DND-41 (cell line): ENCODE measurements around the gene DNAJC15.

ENCODE experiments used
- ATAC-seq: fragments of 200-7000 bp; cut with Tn5 transposase; 3 replicates; pipeline ENCODE4 v1.9.1; 2021; ENCODE audit warnings: low read depth; ENCODE audit not compliant: insufficient read depth
- DNase-seq: peaks from one replicate; pipeline ENCODE4 v3.0.0-alpha.2; 2020
- H2AFZ ChIP-seq: 2 replicates; pipeline ENCODE4 v1.6.0; 2012; ENCODE audit warnings: low read depth, low read length
- H3K27ac ChIP-seq: 2 replicates; pipeline ENCODE4 v1.5.1; 2012; ENCODE audit warnings: low read length, inconsistent platforms
- H3K27me3 ChIP-seq: fragments of 200-600 bp; sonication (generic); 2 replicates; pipeline ENCODE4 v1.6.0; 2012; ENCODE audit warnings: low read length, mild to moderate bottlenecking, inconsistent platforms; ENCODE audit not compliant: insufficient read depth, poor library complexity
- H3K36me3 ChIP-seq: 2 replicates; pipeline ENCODE4 v1.5.1; 2012; ENCODE audit warnings: low read length, inconsistent platforms; ENCODE audit not compliant: insufficient read depth
- H3K4me1 ChIP-seq: 2 replicates; pipeline ENCODE4 v1.5.1; 2012; ENCODE audit warnings: mild to moderate bottlenecking, low read length; ENCODE audit not compliant: insufficient read depth
- H3K4me2 ChIP-seq: 2 replicates; pipeline ENCODE4 v1.6.0; 2012; ENCODE audit warnings: mild to moderate bottlenecking, moderate library complexity, low read length, inconsistent platforms; ENCODE audit not compliant: insufficient read depth
- H3K4me3 ChIP-seq, 2 experiments: fragments of 200-600 bp in 1 of 2; shearing (Covaris generic) in 1 of 2; 2 replicates each; pipeline ENCODE4 v1.5.1; 2012 to 2016; ENCODE audit warnings: inconsistent platforms in 2 of 2, low read length in 2 of 2, mild to moderate bottlenecking in 2 of 2, low read depth in 1 of 2, moderate library complexity in 1 of 2
- H3K79me2 ChIP-seq: 2 replicates; pipeline ENCODE4 v1.6.0; 2012; ENCODE audit warnings: low read length, inconsistent platforms; ENCODE audit not compliant: insufficient read depth
- H3K9ac ChIP-seq: 2 replicates; pipeline ENCODE4 v1.6.0; 2012; ENCODE audit warnings: low read depth, mild to moderate bottlenecking, inconsistent platforms, low read length, moderate library complexity
- H3K9me3 ChIP-seq: 2 replicates; pipeline ENCODE4 v1.5.1; 2012; ENCODE audit warnings: low read length, moderate library complexity, mild to moderate bottlenecking, inconsistent platforms; ENCODE audit not compliant: insufficient read depth, severe bottlenecking
- H4K20me1 ChIP-seq: 2 replicates; pipeline ENCODE4 v1.6.0; 2012; ENCODE audit warnings: low read length; ENCODE audit not compliant: insufficient read depth
- CTCF ChIP-seq: IDR thresholded peaks from 2 replicates; pipeline ENCODE4 v1.5.1; 2012; ENCODE audit warnings: borderline replicate concordance, low read length, moderate library complexity, mild to moderate bottlenecking; ENCODE audit not compliant: poor library complexity, severe bottlenecking; ENCODE audit errors: extremely low read depth
- EZH2 ChIP-seq: IDR thresholded peaks from 3 replicates; pipeline ENCODE4 v1.6.1; 2012; ENCODE audit warnings: borderline replicate concordance, low read depth, mild to moderate bottlenecking, moderate library complexity, low read length, inconsistent platforms; ENCODE audit not compliant: severe bottlenecking

DNAJC15 gene

DNA sequence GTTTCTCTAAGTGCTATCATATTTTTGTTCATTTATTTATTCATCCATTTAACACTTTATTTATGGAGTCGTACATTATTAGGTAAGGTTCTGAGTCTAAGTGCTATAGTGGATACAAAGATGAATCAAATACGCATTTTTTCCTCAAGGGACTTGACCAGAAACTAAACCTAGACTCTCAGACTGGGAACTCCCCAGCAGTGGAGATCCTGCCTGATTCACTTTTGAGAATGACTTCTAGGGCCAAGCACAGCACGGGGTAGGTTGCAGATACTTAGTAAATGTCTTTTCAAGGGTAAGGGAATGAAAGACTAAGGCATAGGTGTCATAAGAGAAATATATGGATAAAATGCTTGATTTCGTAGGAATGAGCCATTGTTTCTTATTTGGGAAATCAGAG is 7.2 kb downstream of the DNAJC15 start:
- H4K20me1 ChIP-seq: no peaks in the 10 kb centered on the region
- H3K9me3 ChIP-seq: no peaks in the 10 kb centered on the region
- no peak for TF ChIP-seq EZH2
- no peak for TF ChIP-seq CTCF
- no peak overlapping the region for H3K9ac ChIP-seq
- no peaks in the 10 kb centered on the region for H3K36me3 ChIP-seq
- no peaks in the 10 kb centered on the region for H3K27me3 ChIP-seq
- no peak overlapping the region for H3K4me3 ChIP-seq
- H3K27ac ChIP-seq: no peak overlapping the region
- peaks cover 3% of the 10 kb centered on the region; the same call in 1 of the 2 replicates for H3K4me1 ChIP-seq
- H3K79me2 ChIP-seq: peaks cover 3% of the 10 kb centered on the region; the same call in 1 of the 2 replicates
- no peak for DNase-seq
- no peak for ATAC-seq
- no peak overlapping the region for H3K4me2 ChIP-seq
- H2AFZ ChIP-seq: no peak overlapping the region

GRCh38 chr13:43031881-43032280 is 8.5 kb downstream of the DNAJC15 start:
- Histone ChIP-seq H3K4me1 (no peaks in the 10 kb centered on the region), H4K20me1 (no peaks in the 10 kb centered on the region), H3K36me3 (no peaks in the 10 kb centered on the region), H2AFZ (no peak overlapping the region), H3K4me2 (no peak overlapping the region), H3K9me3 (no peaks in the 10 kb centered on the region), H3K4me3 (no peak overlapping the region), H3K79me2 (peaks cover 3% of the 10 kb centered on the region; the same call in 1 of the 2 replicates), H3K27ac (no peak overlapping the region), H3K27me3 (no peaks in the 10 kb centered on the region), H3K9ac (no peak overlapping the region)
- no peak for ATAC-seq
- TF ChIP-seq CTCF (no peak), EZH2 (no peak)
- DNase-seq: no peak

DNA sequence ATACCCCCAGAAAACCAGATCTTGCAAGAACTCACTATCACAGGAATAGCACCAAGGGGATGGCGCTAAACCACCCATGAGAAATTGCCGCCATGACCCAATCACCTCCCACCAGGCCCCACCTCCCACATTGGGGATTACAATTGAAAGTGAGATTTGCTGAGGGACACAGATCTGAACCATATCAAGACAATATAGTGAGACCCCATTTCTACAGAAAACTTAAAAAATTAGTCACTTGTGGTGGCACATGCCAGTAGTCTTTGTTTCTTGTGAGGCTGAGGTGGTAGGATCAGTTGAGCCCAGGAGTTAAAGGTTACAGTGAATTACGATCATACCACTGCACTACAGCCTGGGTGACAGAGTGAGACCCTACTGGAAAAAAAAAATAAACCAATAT is 9.7 kb downstream of the DNAJC15 start:
- ATAC-seq: no peak
- H3K79me2 ChIP-seq: peaks cover 3% of the 10 kb centered on the region; the same call in 1 of the 2 replicates
- no peaks in the 10 kb centered on the region for H3K27me3 ChIP-seq
- H3K9me3 ChIP-seq: no peaks in the 10 kb centered on the region
- DNase-seq: no peak
- no peak overlapping the region for H3K4me3 ChIP-seq
- H3K4me2 ChIP-seq: no peak overlapping the region
- H2AFZ ChIP-seq: no peak overlapping the region
- H3K4me1 ChIP-seq: no peaks in the 10 kb centered on the region
- TF ChIP-seq EZH2 (no peak), CTCF (no peak)
- H3K9ac ChIP-seq: no peak overlapping the region
- H4K20me1 ChIP-seq: no peaks in the 10 kb centered on the region
- no peaks in the 10 kb centered on the region for H3K36me3 ChIP-seq
- no peak overlapping the region for H3K27ac ChIP-seq
